Smooth muscle cell of the brain vasculature (primary cell): ENCODE data around the gene MARK3.
A peak's percentile ranks its signal among the peaks of the same experiment; 100 is the strongest.

Experiments
- DNase-seq: peaks from one replicate; pipeline ENCODE4 v3.0.0-alpha.2; 2012; ENCODE audit warnings: low read depth, low spot score

MARK3 gene

GRCh38 chr14:103366741-103367140 lies 18.5 kb upstream of the MARK3 start:
- no peak for DNase-seq

GRCh38 chr14:103367995-103368394 lies 17.2 kb upstream of the MARK3 start:
- DNase-seq = no peak

GRCh38 chr14:103370087-103370486 lies 15.1 kb upstream of the MARK3 start:
- DNase-seq = no peak

DNA sequence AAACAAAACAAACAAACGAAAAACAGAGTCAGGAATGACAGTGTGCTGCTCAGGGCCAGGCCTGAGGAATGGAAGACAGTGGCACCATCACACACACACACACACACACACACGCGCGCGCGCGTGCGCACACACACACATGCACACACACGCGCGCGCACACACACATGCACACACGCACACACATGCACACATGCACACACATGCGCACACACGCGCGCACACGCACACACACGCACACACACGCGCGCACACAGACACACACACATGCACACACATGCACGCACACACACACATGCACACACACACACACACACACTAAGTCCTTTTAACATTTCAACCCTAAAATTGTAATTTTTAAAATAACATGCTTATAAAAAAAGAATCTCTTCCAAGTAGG lies 13.2 kb upstream of the MARK3 start:
- DNase-seq = no peak

- peak; percentile 57 for DNase-seq
Measured at GRCh38 chr14:103372552-103373304, 12.5 kb upstream of the MARK3 start.

- no peak for DNase-seq
Measured at GRCh38 chr14:103374121-103374520, 11.1 kb upstream of the MARK3 start.

- DNase-seq = no peak
Measured at GRCh38 chr14:103377522-103378037, 7.6 kb upstream of the MARK3 start.

DNA sequence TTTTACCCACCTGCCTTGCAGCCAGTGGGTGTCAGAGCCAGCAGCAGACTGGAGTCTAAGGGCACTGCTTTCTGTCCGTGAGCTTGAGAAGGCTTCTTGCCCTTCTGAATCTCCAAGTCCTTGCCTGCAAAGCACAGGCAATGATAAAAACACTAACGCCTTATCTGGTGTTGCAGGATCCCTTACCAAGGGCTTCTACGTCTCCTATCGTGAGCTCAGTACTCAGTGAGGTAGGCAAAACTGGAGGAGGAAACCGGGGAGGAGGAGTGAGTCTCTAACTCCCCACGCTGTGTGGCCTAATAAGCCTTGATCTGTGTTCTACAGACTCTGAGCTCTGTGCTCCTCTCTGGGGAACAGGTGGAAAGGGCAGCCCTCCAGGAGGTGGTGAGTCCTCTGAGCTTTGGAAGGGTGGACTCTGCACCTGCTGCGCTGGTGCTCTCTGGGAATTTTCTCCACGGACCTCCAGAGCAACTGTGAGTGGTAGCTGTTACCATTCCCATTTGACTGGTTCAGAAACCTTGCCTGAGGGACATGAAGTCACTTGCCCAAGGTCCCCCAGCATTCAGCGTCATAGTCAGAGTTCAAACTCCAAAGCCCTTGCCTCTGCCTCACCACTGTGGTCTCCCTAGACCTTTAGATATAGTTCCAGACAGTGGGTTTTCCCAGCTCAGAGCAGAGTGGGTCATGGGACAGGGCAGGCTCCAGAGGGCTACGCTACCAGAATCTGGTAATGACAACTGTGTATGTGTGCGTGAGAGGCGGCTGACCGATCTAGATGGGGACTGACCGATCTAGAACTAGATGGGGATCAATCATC lies 7.0 kb upstream of the MARK3 start:
- no peak for DNase-seq

DNA sequence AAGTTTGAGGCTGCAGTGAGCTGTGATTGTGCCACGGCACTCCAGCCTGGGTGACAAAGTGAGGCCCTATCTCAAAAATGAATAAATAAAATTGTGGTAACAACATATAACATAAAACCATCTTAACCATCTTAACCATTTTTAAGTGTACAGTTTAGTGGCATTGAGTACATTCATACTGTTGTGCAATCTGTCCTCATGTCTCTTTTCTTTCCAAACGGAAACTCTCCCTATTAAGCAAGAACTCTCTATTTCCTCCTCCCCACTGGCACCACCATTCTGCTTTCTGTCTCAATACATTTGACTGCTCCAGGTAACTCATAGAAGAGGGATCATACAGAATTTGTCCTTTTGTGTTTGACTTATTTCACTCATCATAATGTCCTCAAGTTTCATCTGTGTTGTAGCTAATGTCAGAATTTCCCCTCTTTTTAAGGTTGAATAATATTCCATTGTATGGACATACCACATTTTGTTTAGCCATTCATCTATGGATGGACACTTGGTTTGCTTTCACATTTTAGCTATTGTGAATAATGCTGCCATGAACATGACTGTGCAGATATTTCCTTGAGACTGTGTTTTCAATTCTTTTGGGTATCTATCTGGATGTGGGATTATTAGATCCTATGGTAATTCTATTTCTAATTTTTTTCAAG lies 4.4 kb upstream of the MARK3 start:
- DNase-seq = no peak

GRCh38 chr14:103382376-103382775 lies 2.8 kb upstream of the MARK3 start:
- DNase-seq = no peak

DNA sequence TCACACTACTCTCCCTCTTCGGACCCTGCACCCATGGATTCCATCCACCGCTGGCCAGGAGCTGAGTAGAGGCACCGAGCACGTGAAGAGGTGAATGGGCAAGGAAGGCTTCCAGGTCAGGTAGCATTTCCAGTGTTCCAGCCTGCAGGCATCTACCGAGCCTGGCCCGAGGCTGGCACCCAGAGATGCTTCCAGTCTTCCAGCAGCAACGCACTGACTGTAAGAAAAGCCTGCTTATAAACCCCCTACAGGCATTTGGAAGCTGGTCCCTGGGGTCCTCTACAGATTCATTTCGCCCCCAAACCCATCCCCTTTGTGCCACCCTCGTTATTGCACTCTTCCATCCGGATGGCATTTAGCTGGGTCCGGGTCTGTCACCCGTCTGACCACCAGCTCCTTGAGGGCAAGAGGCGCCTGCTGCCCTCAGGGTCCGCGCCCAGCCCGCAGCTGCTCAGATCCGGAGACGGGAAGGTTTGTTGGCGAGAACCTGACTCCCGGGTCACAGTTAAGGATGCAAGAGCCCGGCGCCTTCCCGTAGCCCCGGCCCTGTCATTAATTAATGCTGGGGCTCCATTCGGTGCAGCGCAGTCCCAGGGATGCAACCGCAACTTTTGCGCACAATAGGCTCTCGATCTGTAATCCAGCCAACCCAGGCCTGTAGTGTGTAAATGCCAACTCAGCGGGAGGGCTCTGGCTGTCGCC lies 614 bp upstream of the MARK3 start:
- DNase-seq = no peak

GRCh38 chr14:103385929-103386712 lies 906 bp downstream of the MARK3 start:
- DNase-seq = no peak

GRCh38 chr14:103386713-103387329 lies 1.6 kb downstream of the MARK3 start:
- DNase-seq = no peak

DNA sequence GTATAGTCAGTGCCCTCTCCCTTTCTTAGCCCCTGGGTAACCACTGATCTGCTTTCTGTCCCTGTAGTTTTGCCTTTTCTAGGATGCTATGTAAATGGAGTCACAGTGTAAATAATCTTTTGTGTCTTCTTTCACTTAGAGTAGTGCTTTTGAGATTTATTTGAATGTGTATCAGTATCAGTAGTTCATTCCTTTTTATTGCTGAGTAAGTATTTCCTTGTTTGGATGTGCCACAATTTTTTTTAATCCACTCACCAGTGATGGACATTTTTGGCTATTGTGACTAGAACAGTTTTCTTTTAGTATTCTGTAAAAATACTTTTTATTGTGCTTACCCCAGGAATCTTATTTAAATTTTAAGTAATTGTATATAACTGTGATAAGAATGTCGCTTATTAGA lies 3.4 kb downstream of the MARK3 start:
- no peak for DNase-seq

GRCh38 chr14:103390605-103391004 lies 5.4 kb downstream of the MARK3 start:
- DNase-seq = no peak

DNA sequence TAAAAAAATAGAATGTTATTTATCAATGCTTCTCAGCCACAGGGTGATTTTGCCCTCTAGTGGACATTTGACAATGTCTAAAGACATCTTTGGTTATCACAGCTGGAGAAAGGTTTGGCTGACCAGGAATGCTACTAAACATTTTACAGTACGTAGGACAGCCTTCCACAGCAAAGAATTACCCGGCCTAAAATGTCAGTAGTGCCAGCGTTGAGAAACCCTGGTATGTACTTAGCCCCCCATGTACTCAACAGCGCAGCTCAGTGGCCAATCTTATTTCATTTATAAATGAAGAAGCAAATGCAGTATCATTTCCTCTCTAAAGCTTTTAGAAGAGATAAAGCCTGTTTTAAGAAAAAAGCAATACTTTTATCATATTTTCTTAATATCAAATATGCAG lies 5.8 kb downstream of the MARK3 start:
- DNase-seq = peak; percentile 58

- no peak for DNase-seq
Measured at GRCh38 chr14:103392106-103392505, 6.9 kb downstream of the MARK3 start.

- DNase-seq = no peak
Measured at GRCh38 chr14:103392572-103392971, 7.4 kb downstream of the MARK3 start.

- no peak for DNase-seq
Measured at GRCh38 chr14:103393070-103393469, 7.9 kb downstream of the MARK3 start.
